CMK (cell line): ENCODE results near the gene IFNG-AS1.

Experiments used
- DNase-seq: peaks from one replicate; pipeline ENCODE4 v3.0.0-alpha.2; 2010; ENCODE audit warnings: low read depth

IFNG-AS1 gene

DNA sequence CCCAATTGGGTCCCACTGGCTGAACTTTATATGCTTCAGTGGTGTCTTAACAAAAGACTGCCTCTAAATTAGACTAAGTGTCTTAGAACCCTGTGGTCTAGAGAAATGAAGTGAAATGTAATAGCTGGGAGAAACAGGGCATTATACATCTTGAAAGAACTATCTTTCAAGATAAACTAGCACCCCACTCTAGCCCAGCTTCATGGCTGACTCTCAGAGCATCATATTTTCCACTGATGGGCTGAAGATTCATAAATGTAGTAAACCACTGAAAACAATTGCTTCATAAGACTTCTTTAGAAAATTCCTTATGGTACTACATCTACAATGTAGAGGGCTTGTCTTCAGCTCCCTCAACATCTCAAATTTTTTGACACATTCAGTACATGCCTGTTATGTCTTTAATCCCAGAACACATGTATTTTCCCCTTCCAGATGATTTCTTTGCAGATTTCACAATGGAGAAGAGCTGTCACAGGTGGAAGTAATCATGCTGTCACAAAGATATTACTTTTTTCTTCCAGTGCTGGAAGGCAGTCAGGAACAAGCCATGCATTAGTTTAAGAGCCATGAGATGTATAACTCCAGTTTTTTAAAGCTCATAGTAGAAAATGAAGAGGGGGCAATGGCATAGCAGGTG is 48.5 kb downstream of the IFNG-AS1 start:
- no peak for DNase-seq

DNA sequence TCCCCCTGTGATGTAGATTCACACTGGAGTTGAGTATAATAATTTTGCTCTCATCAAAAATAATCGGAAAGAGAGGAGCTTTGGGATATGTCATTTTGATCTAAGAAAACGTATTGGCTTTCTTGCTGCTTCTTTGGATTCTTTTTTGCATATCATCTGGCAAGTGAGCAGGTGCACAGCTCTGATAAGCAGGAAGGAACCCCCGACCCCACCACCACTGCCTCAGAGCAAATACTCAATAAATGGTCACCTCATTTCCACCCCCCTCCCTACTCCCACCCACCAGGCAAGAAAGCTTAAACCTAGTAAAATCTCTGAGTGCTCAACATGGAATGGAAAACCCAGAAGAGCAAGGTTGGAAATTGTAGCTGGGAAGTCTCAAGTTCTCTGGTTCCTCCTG is 49.4 kb downstream of the IFNG-AS1 start:
- no peak for DNase-seq

DNA sequence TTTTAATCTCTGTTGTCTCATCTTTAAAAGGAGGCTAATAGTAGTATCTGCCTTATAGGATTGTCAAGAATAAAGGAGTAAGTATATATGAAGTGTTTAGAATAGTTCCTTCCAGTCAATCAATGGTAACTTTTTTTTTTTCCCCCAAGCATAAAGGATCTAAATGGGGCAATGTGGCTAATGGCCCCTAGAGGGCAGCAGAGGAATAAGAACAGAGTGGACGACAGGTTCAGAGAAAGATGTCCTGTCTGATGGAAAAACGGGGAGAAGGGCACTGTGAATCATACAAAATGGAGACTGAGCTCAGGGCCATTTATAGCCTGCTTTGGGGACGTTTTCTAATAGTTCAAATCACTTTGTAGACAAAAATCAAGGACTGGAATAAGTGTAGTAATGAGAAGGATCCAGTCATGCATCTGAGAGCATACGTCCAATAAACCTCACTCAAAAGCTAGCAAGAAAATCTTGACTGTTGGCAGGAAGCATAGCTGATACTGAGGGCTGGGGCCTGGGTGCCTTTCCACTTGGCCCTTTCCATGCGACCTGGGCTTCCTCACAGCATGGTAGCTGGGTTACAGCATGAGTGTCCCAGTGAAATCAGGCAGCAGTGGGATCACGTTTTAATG is 51.3 kb downstream of the IFNG-AS1 start:
- DNase-seq: peak; percentile 17

DNA sequence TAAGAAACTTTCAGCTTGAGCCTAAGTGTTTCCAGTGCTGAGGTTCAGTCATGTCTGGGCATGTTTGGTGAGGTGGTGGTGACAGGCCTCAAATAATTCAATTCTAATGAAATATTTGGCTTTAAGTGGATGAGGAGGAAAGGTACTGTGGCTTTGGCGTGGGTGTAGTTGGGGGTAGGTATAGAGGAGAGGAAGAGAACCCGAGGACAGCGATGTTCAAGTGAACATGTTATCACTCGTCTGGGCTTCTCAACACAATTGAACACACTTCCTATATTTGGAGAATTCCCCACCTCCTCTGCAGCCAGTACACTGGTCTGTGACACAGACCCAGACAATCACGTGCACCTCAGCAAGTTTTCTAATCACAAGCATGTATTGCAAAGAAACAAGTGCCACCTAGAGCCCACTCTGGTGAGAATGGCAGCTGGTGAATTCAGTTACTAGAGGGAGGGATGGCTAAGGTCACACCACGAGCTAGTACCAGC is 53.0 kb downstream of the IFNG-AS1 start:
- no peak for DNase-seq

DNA sequence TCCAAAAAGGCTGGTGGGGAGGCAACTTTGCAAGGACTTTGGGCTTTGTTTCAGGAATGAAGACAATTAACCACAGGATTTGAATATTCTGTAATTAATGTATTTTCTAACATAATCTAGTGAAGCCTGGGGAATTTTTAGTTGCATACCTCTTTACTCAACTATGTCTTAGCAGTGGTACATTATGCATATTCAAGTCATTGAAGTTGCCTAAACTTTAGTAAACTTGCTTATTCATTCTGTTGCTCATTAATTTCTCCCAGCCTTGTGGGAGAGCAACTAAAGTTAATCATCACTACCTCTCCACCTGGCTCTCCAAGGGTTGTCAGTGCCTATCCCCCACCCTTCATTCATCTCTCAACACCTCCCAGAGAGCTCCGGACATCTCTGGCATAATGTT is 54.2 kb downstream of the IFNG-AS1 start:
- no peak for DNase-seq

DNA sequence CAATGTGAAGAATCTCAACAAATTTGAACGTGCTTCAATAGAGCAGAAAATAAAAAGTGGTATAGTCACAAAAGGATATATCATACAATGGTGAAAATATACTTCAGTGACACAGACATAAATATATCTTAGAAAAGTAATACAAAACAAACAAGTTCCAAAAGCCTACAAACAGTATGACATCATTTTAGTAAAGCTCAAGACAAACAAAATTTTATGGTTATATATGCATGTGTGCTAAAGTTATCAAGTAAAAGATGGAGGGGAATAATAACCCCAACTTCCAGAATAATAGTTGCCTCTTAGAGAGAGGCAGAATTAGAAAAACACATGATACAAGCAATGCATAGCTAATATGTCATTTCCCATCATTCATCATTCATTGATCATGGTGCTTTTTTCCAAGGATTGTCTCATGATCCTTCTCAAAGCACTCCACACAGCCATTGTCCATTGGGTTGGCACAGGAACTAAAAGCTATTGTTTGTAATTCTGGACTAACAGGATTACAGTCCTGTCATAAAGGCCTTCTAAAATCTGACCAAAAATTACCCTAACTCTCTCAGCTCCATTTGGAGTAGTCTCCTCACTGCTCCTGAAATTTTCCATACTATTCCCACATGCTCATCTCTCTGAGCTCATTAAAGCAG is 59.5 kb downstream of the IFNG-AS1 start:
- no peak for DNase-seq

DNA sequence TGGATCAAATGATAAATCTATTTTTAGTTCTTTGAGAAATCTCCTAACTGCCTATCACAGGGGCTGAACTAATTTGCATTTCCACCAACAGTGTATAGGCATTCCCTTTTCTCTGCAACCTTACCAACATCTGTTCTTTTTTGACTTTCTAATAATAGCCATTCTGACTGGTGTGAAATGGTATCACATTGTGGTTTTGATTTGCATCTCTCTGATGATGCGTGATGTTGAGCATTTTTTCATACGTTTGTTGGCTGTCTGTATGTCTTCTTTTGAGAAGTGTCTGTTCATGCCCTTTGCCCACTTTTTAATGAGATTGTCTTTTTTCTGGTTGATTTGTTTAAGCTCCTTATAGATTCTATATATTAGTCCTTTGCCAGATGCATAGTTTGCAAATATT is 67.1 kb downstream of the IFNG-AS1 start:
- no peak for DNase-seq

DNA sequence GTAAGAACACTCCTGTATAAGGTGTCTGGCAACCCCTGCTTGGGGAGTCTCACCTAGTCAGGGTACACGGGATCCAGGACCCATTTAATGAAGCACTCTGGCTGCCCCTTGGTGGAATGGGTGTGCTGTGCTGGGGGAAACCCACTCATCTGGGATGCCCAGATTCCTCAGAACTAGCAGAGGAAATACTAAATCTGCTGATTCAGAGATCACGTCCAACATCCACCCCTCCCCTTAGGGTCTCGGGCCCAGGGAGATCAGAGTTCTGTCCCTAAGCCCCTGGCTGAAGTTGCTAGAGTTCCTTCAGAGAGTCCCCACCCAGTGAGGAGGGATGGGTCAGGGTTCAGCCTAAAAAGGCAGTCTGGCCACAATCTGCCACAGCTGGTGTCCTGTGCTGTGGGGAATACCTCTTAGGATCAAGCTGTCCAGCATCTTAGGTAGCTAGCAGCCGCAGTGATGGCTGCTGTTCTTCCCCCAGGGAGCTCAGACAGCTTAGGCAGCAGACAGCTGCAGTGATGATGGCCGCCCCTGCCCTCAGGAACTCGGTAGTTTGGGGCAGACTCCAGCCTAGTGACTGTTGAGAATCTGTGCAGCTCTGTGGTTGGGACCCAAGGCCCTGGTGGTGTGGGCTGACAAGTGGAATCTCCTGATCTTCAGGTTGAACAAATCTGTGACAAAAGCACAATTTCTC is 74.8 kb downstream of the IFNG-AS1 start:
- no peak for DNase-seq

DNA sequence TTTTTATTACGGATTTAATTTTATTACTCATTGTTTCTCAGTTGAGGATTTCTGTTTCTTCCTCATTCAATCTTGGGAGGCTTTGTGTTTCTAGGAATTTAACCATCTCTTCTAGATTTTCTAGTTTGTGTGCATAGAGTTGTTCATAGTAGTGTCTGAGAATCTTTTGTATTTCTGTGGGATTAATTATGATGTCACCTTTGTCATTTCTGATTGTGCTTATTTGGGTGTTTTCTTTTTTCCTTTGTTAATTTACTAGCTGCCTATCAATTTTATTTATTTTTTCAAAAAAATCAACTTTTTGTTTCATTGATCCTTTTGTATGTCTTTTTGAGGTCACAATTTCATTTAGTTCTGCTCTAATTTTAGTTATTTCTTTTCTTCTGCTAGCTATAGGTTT is 75.9 kb downstream of the IFNG-AS1 start:
- no peak for DNase-seq

DNA sequence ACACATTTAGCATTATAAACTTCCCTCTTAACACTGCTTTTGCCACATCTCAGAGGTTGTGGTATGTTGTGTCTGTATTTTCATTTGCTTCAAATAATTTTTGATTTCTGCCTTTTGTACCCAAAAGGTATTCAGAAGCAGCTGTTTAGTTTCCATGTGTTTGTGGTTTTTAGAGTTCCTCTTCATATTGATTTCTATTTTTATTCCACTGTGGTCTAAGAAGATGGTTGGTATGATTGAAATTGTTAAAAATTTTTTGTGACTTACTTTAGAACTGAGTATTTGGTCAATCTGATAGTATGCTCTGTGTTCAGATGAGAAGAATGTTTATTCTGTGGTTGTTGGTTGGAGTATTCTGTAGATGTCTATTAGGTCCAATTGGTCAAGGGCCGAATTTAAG is 76.4 kb downstream of the IFNG-AS1 start:
- no peak for DNase-seq

DNA sequence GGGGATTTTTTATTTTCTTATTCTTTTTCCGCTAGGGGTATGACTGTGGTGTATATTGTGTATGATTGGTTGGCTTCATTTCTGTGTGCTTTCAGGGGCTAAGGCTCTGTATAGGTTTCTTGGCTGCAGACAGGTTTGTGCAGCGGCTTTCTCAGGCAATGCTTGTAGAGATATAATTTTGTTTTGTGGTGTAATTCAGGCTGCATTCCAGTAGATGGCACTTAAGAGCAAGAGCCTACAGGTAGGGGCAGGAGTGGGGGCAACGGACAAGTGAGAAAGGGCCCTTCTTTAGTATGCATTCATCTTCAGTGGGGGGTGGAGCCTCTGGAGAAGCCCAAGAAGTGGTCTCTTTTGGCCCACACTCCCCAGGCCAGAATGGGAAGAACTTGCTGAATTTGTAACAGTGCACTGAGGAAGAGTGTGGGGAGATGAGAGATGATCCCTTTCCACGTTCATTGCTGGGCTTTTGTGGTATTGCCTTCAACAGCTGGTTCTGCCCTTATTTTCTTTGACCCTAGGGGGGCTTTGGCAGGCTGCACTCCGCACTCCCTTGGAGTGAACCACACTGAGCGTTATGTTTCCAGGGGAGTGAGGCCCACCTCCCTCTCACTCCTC is 78.6 kb downstream of the IFNG-AS1 start:
- DNase-seq: no peak

DNA sequence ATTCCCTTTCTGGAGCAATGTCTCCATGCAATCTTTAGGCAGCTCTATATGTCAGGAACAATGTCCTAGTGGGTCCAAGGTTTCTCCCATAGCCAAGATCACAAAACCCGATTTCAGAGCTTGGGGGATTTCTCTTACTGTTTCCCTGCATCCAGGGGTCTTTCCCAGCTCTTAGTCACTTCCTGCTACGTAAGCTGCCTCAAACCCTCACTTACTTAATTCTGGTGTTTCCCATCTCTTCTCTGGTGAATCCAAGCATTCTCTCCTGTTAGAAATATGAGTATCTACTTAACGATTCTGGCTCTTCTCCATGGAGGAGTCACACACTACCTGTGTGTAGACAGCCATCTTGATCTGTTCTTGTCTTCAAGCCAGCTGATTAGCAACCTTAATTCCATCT is 80.0 kb downstream of the IFNG-AS1 start:
- no peak for DNase-seq
